GM12891 (cell line): ENCODE data around the gene VPS13A.

Source experiments
- PAX5 ChIP-seq: IDR thresholded peaks from 2 replicates; pipeline ENCODE4 v1.6.1; 2011; ENCODE audit warnings: low read length, moderate library complexity, mild to moderate bottlenecking; ENCODE audit not compliant: insufficient read depth, severe bottlenecking
- POLR2A ChIP-seq: IDR thresholded peaks from 2 replicates; pipeline ENCODE4 v1.6.1; 2011; ENCODE audit warnings: low read depth, low read length, control low read depth
- POLR2AphosphoS5 ChIP-seq: IDR thresholded peaks from 2 replicates; pipeline ENCODE4 v1.6.1; 2011; ENCODE audit warnings: low read depth, low read length, control low read depth
- POU2F2 ChIP-seq: IDR thresholded peaks from 2 replicates; pipeline ENCODE4 v1.6.1; 2011; ENCODE audit warnings: low read depth, mild to moderate bottlenecking, control low read depth, low read length, moderate library complexity
- TAF1 ChIP-seq: IDR thresholded peaks from 2 replicates; pipeline ENCODE4 v1.6.1; 2011; ENCODE audit warnings: low read depth, low read length, control low read depth

DNA sequence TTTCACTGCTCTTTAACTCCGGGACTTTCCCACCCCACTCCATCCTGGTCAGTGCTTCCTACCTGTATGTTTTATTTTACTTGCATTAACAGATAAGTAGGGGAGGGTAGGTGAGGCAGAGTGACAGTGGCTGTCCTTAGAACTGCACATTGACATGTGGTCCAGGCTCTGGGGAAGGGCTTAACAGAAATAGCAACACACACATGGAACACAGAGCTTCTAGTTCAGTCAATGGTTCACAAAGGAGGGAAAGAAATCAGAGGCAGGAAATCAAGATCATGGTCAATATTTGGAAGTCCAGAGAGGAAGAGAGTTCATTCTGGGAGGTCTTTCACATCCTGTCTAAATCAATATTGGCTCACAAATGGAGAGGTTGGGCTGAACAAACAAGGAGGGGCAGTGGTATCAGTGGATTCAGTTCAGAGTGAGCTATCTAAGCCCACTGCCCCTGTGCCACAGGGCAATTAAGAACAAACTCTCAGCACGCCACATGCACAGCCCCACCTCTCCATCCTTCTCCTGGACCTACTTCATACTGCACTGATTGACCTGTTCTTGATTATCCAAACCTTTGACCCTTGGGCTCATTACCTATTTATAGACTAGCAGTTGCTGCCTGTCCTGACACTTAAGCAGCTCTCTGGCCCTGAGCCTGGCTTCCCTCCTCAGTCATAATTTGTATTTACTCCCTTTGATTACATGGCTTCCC lies 6.2 kb upstream of the VPS13A start:
- TF ChIP-seq TAF1 (no peak), POLR2AphosphoS5 (no peak), POLR2A (no peak), PAX5 (no peak), POU2F2 (no peak)
